NCI-H2171 (cell line): ENCODE measurements around the gene PDS5A.
"Not testable (repeated sequence)": the region's sequence is repeated elsewhere in the genome, so short reads cannot be mapped to it uniquely, and the experiment has no call there.

Experiments
- DNase-seq: peaks from one replicate; lab custom pipeline; 2025; lab: John Stamatoyannopoulos, UW

The PDS5A gene

GRCh38 chr4:39961311-39961877 is 16.3 kb downstream of the PDS5A start:
- DNase-seq: no peak

GRCh38 chr4:39950861-39951481 is 26.7 kb downstream of the PDS5A start:
- DNase-seq: no peak

GRCh38 chr4:39947963-39948362 is 29.7 kb downstream of the PDS5A start:
- no peak for DNase-seq

- no peak for DNase-seq
These were observed 30.3 kb downstream of the PDS5A start for GRCh38 chr4:39947417-39947816.

GRCh38 chr4:39944245-39944644 is 33.5 kb downstream of the PDS5A start:
- not testable (repeated sequence) for DNase-seq

- DNase-seq: no peak
These were observed 35.2 kb downstream of the PDS5A start for GRCh38 chr4:39942507-39942906.

- DNase-seq: no peak
These were observed 36.0 kb downstream of the PDS5A start for GRCh38 chr4:39941682-39942217.

GRCh38 chr4:39937683-39938268 is 39.9 kb downstream of the PDS5A start:
- no peak for DNase-seq

GRCh38 chr4:39936565-39937418 is 40.9 kb downstream of the PDS5A start:
- no peak for DNase-seq

GRCh38 chr4:39933671-39934590 is 43.8 kb downstream of the PDS5A start:
- DNase-seq: no peak

- DNase-seq: no peak
These were observed 44.8 kb downstream of the PDS5A start for GRCh38 chr4:39932776-39933402.

- DNase-seq: no peak
These were observed 46.2 kb downstream of the PDS5A start for GRCh38 chr4:39931441-39931901.

GRCh38 chr4:39928538-39928937 is 49.2 kb downstream of the PDS5A start:
- DNase-seq: no peak

GRCh38 chr4:39924014-39924413 is 53.7 kb downstream of the PDS5A start:
- no peak for DNase-seq

GRCh38 chr4:39922399-39922798 is 55.3 kb downstream of the PDS5A start:
- no peak for DNase-seq

GRCh38 chr4:39913471-39913870 is 64.2 kb downstream of the PDS5A start:
- DNase-seq: no peak

- DNase-seq: no peak
These were observed 67.6 kb downstream of the PDS5A start for GRCh38 chr4:39910064-39910463.

- DNase-seq: no peak
These were observed 69.4 kb downstream of the PDS5A start for GRCh38 chr4:39908284-39908683.

GRCh38 chr4:39905656-39906055 is 72.1 kb downstream of the PDS5A start:
- no peak for DNase-seq

GRCh38 chr4:39905019-39905418 is 72.7 kb downstream of the PDS5A start:
- not testable (repeated sequence) for DNase-seq

- no peak for DNase-seq
These were observed 76.7 kb downstream of the PDS5A start for GRCh38 chr4:39900966-39901365.
